Ectodermal cell (in vitro differentiated cells): ENCODE data around the gene LYPD3.

Source experiments
- H3K27ac ChIP-seq: 2 replicates; pipeline ENCODE4 v1.7.0; 2013; ENCODE audit warnings: mild to moderate bottlenecking, low read depth, low read length; ENCODE audit not compliant: insufficient read depth, poor library complexity, severe bottlenecking
- H3K27me3 ChIP-seq: 2 replicates; pipeline ENCODE4 v1.7.0; 2013; ENCODE audit warnings: mild to moderate bottlenecking, low read length; ENCODE audit not compliant: insufficient read depth, control insufficient read depth, poor library complexity, severe bottlenecking
- H3K36me3 ChIP-seq: one replicate; pipeline ENCODE4 v1.7.0; 2013; ENCODE audit warnings: low read length; ENCODE audit not compliant: control insufficient read depth, insufficient read depth
- H3K4me1 ChIP-seq: one replicate; pipeline ENCODE4 v1.7.0; 2013; ENCODE audit warnings: low read length; ENCODE audit not compliant: control insufficient read depth, insufficient read depth
- H3K4me3 ChIP-seq: 2 replicates; pipeline ENCODE4 v1.7.0; 2013; ENCODE audit warnings: low read depth, low read length, control low read depth; ENCODE audit not compliant: insufficient read depth
- H3K9me3 ChIP-seq: 2 replicates; pipeline ENCODE4 v1.7.0; 2013; ENCODE audit warnings: mild to moderate bottlenecking, low read length, moderate library complexity; ENCODE audit not compliant: control insufficient read depth
- WGBS, 2 experiments: methylation state at CpG; one replicate each; pipeline ENCODE4 v1.1.7; 2013; ENCODE audit warnings: missing lambda C conversion rate in 2 of 2; 5-methylcytosine and 5-hydroxymethylcytosine counted together

Gene LYPD3

DNA sequence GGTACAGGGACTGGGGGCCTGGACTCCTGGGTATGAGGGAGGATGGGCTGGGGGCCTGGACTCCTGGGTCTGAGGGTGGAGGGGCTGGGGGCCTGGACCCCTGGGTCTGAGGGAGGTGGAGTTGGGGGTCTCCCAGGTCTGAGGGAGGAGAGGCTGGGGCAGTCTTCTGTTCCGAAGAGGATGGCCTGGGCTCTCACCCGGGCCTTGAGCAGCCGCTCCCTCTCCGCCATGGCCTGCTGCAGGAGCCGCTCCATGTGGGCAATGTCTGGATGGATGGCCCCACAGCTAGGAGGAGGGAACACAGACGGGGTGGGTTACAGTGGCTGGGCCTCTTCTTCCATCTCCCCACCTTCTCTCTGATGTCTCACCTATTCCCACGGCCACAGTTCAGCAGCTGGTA, 21.0 kb upstream of the LYPD3 start:
- Histone ChIP-seq H3K9me3 (no peaks in the 10 kb centered on the region), H3K27ac (no peak overlapping the region)
- WGBS, 2 experiments, result 89 to 93% methylated on average over 7 of the region's 7 CpGs

DNA sequence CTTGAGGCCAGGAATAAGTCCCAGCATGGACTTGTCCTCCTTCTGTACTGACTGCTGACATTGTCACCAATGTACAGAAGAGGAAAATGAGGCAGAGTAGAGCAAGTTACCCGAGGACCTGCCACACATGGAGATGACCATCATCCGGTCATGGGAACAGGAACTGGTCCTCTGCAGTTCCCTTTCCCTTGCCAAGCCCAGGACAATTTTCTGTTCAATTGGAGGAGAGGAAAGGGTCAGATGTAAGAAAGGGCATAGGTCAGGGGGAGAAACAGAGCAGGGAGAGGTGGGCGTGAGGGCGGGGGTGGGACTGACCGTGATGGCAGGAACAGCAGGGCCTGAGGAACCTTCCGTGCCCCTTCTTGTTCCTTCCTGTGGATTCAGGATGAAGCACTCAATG, 20.5 kb upstream of the LYPD3 start:
- no peaks in the 10 kb centered on the region for H3K4me1 ChIP-seq
- no peaks in the 10 kb centered on the region for H3K27me3 ChIP-seq
- no peaks in the 10 kb centered on the region for H3K36me3 ChIP-seq
- H3K9me3 ChIP-seq, result no peaks in the 10 kb centered on the region
- H3K27ac ChIP-seq, result no peak overlapping the region
- 91 to 92% methylated on average over 6 of the region's 6 CpGs for WGBS, 2 experiments
- H3K4me3 ChIP-seq, result no peak overlapping the region

More for the DNA sequence above, 21.0 kb upstream of the LYPD3 start:
- Histone ChIP-seq H3K27me3 (no peaks in the 10 kb centered on the region), H3K36me3 (no peaks in the 10 kb centered on the region), H3K4me1 (no peaks in the 10 kb centered on the region), H3K4me3 (no peak overlapping the region)

DNA sequence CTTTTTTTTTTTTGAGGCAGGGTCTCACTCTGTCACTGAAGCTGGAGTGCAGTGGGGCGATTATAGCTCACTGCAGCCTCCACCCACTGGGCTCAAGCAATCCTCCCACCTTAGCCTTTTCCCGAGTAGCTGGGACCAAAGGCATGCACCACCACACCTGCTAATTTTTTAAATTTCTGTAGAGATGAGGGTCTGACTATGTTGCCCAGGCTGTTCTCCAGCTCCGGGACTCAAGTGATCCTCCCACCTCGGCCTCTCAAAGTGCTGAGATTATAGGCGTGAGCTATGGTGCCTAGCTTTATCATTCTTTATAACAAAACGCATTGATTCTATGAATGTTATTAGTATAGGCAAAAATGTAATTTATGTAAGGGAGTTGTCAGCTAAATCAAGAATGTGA, 17.9 kb upstream of the LYPD3 start:
- no peak overlapping the region for H3K4me3 ChIP-seq
- no peak overlapping the region for H3K27ac ChIP-seq
- WGBS, 2 experiments, result 93 to 95% methylated on average over 5 to 6 of the region's 6 CpGs
- H3K9me3 ChIP-seq, result no peaks in the 10 kb centered on the region
- no peaks in the 10 kb centered on the region for H3K36me3 ChIP-seq
- no peaks in the 10 kb centered on the region for H3K27me3 ChIP-seq
- H3K4me1 ChIP-seq, result no peaks in the 10 kb centered on the region

DNA sequence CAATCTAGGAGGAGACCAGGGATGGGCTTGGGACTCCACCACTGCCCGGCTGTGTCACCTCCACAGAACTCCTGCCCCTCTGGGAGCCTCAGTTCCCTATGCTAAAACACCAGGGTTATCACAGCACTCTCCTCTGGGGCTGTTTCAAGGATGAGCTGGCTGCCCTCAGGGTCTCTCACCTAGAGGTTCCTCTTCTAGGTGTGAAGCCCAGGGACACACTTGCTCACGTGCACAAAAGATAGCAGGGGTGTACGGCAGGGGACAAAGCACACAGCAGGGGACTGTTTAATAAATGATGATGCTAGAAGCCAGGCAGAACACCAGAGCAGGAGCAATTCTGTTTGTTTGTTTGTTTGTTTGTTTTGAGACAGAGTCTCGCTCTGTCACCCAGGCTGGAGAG, 16.8 kb upstream of the LYPD3 start:
- WGBS, 2 experiments, result 82 to 83% methylated on average over 4 of the region's 4 CpGs
- H3K27me3 ChIP-seq, result no peaks in the 10 kb centered on the region
- H3K4me1 ChIP-seq, result no peaks in the 10 kb centered on the region
- H3K36me3 ChIP-seq, result no peaks in the 10 kb centered on the region
- no peak overlapping the region for H3K4me3 ChIP-seq
- no peaks in the 10 kb centered on the region for H3K9me3 ChIP-seq
- H3K27ac ChIP-seq, result no peak overlapping the region

DNA sequence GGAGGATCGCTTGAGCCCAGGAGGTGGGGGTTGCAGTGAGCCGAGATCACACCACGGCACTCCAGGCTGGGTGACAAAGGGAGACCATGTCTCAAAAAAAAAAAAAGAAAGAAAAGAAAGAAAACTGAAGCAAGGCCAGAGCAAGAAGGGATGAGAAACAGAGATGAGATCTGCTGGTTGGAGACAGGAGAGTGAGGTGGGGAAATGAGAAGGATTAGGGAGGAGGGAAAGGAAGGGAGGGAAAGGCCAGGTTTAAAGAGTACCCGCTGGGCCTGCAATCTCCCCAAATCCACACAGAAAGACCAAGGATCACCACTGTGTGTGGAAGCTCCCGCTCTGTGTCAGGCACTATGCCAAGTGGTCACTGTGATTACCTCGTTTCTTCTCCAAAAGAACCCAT, 16.3 kb upstream of the LYPD3 start:
- Histone ChIP-seq H3K27ac (no peak overlapping the region), H3K4me1 (no peaks in the 10 kb centered on the region), H3K4me3 (no peak overlapping the region), H3K9me3 (no peaks in the 10 kb centered on the region), H3K27me3 (no peaks in the 10 kb centered on the region), H3K36me3 (no peaks in the 10 kb centered on the region)
- WGBS, 2 experiments, result 90 to 92% methylated on average over 6 of the region's 6 CpGs

DNA sequence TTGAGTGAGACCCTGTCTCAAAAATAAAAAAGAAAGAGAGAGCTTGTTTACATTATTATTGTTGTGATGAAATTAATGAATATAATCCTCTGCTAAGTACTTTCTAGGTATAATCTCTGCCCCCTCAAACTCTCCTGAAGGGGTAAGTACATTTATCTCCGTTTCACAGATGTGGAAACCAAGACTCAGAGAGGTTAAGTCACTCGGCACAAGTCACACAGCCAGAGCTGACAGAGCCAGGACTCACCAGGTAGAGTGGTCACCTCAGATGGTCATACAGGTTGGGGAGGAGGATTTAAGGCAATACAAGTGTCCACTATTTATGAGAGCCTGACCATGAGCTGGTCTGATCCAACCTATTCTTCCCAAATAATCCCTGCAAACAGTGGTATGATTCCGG, 15.2 kb upstream of the LYPD3 start:
- Histone ChIP-seq H3K27ac (no peak overlapping the region), H3K9me3 (no peaks in the 10 kb centered on the region), H3K4me3 (no peak overlapping the region), H3K4me1 (no peaks in the 10 kb centered on the region), H3K36me3 (no peaks in the 10 kb centered on the region), H3K27me3 (no peaks in the 10 kb centered on the region)
- 96 to 97% methylated on average over 3 of the region's 3 CpGs for WGBS, 2 experiments

DNA sequence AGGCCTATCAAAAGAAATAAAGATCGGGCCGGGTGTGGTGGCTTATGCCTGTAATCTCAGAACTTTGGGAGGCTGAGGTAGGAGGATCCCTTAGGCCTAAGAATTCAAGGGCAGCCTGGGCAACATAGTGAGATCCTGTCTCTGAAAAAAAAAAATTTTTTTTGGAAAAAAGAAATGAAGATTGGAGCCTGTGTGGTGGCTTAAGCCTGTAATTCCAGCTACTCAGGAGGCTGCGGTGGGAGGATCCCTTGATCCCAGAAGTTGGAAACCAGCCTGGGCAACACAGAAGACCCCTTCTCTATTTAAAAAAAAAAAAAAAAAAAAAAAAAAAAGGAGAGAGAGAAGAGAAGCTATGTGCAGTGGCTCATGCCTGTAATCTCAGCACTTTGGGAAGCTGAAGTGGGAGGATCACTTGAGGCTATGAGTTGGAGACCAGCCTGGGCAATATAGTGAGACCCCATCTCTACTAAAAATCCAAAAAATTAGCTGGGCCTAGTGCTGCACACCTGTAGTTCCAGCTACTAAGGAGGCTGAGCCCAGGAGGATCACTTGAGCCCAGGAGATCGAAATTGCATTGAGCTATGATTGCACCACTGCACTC, 14.7 kb upstream of the LYPD3 start:
- WGBS, 2 experiments, result 91 to 93% methylated on average over 4 of the region's 4 CpGs
- no peak overlapping the region for H3K4me3 ChIP-seq
- no peaks in the 10 kb centered on the region for H3K4me1 ChIP-seq
- H3K27me3 ChIP-seq, result no peaks in the 10 kb centered on the region
- no peak overlapping the region for H3K27ac ChIP-seq
- H3K36me3 ChIP-seq, result no peaks in the 10 kb centered on the region
- no peaks in the 10 kb centered on the region for H3K9me3 ChIP-seq

DNA sequence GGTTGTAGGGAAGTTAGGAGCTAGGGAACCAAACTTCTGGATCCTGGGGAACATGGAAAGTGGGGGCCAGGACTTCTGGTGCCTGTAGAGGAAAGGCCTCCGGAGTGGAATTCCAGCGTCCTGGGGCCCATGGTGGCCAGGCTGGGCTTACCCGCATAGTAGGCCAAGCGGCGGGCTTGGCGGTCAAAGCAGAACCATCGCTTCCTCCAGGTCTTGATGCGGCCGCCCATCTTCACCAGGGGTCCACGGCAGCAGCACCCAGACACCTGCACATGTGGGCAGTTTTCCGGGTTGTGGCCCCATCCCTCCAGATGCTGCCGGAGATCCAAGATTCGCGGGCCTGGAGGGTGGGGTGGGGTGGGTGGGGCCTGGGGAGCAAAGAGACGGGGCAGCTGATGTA, 13.8 kb upstream of the LYPD3 start:
- H3K9me3 ChIP-seq, result no peaks in the 10 kb centered on the region
- 89 to 92% methylated on average over 15 of the region's 15 CpGs for WGBS, 2 experiments
- H3K4me3 ChIP-seq, result no peak overlapping the region
- no peak overlapping the region for H3K27ac ChIP-seq
- H3K27me3 ChIP-seq, result no peaks in the 10 kb centered on the region
- no peaks in the 10 kb centered on the region for H3K4me1 ChIP-seq
- H3K36me3 ChIP-seq, result no peaks in the 10 kb centered on the region

DNA sequence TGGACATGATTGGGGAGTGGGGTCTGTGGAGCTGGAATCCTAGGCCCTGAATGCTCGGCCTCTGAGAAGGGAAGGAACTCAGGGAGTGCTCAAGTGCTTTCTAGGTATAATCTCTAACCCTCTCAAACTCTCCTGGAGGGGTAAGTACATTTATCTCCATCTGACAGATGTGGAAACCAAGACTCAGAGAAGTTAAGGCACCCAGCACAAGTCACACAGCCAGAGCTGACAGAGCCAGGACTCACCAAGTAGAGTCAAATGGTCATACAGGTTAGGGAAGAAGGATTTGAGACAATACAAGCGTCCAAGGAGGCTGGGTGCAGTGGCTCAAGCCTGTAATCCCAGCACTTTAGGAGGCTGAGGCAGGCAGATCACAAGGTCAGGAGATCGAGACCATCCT, 12.9 kb upstream of the LYPD3 start:
- no peaks in the 10 kb centered on the region for H3K27me3 ChIP-seq
- no peak overlapping the region for H3K27ac ChIP-seq
- no peaks in the 10 kb centered on the region for H3K36me3 ChIP-seq
- H3K4me1 ChIP-seq, result no peaks in the 10 kb centered on the region
- no peak overlapping the region for H3K4me3 ChIP-seq
- no peaks in the 10 kb centered on the region for H3K9me3 ChIP-seq
- WGBS, 2 experiments, result 81 to 87% methylated on average over 3 of the region's 3 CpGs

DNA sequence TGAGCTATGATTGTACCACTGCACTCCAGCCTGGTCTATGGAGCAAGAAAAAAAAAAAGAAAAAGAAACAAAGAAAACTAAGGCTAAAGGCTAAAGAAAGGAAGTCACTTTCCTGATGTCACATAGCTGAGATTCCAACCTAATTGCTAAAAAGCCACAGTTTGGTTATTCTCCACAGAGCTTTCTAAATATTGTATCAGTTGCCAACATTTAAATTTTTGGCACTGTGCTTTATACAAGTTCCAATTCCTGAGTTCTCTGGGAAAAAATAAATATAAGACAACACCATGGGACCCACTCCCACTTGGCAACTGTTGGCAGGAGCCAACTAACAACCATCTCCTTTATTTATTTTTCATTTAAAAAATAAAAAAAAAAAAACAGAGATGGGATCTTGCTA, 11.2 kb upstream of the LYPD3 start:
- H3K27me3 ChIP-seq, result no peaks in the 10 kb centered on the region
- H3K36me3 ChIP-seq, result no peaks in the 10 kb centered on the region
- H3K4me3 ChIP-seq, result no peak overlapping the region
- no peaks in the 10 kb centered on the region for H3K4me1 ChIP-seq
- H3K9me3 ChIP-seq, result no peaks in the 10 kb centered on the region
- H3K27ac ChIP-seq, result no peak overlapping the region
